T-helper 1 cell (primary cell): ENCODE data around the gene MANSC1.
"Not testable (repeated sequence)": the region's sequence is repeated elsewhere in the genome, so short reads cannot be mapped to it uniquely, and the experiment has no call there.

Experiments
- DNase-seq, 5 donors: peaks; one replicate each; pipeline ENCODE4 v3.0.0-alpha.2; 2012 to 2020

Gene MANSC1

DNA sequence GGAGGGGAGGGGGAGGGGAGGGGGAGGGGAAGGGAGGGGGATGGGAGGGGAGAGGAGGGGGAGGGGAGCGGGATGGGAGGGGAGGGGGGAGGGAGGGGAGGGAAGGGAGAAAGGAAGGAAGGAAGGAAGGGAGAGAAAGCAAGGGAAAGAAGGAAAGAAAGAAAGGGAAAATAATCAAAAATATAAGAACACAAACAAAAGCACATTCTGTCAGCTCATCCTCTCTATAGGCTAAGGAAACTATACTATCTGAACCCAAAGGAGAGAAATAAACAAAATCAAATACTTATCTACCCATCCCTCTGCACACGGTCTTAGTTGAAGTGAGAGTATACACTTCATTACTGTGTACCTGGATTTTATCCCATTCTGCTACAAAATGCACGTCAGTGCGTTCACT lies 26.9 kb downstream of the MANSC1 start:
- no peak for DNase-seq

DNA sequence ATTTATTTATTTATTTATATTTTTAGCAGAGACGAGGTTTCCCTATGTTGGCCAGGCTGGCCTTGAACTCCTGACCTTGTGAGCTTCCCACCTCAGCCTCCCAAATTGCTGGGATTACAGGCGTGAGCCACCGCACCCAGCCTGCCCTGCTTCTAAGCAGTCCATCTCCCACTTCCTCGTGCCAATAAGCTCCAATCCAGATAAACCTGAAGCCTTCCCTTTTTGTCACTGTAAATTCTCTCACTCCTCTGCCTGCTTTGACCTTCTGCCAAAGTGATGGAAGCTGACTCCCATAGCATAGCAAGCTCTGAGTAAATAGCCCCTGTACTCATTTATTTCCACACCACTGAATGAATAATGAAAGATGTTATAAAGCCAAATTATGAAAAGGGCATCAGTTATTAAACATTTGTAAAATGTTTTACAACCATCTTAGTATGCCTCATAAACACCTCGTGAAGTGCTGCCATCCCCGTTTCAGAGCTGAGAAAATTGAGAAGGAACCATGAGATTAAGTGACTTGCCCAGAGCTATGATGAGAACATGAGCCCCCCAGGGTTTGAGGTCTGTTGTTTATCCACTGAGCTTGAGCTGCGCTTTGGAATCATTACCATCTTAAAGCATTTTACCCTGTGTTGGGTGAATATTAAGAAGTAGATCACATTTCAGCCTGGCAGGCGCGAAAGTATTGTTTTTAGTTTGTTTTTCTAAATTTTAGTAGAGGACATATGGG lies 30.4 kb downstream of the MANSC1 start:
- DNase-seq: no peak

DNA sequence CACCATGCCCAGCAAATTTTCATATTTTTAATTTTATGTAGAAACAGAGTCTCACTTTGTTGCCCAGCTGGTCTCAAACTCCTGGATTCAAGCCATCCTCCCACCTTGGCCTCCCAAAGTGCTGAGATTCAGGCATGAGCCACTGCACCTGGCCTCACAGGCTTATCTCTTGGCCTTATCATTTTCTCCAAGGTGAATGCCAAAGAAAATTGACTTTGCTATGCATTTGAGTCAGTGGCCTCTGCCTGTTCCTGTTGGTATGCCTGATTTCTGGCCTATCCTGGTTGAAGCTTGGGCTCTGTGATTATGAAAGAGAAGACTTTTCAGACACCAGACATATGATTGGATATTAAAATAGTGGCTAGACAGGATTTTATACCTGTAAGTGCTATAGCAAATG lies 34.2 kb downstream of the MANSC1 start:
- no peak for DNase-seq

DNA sequence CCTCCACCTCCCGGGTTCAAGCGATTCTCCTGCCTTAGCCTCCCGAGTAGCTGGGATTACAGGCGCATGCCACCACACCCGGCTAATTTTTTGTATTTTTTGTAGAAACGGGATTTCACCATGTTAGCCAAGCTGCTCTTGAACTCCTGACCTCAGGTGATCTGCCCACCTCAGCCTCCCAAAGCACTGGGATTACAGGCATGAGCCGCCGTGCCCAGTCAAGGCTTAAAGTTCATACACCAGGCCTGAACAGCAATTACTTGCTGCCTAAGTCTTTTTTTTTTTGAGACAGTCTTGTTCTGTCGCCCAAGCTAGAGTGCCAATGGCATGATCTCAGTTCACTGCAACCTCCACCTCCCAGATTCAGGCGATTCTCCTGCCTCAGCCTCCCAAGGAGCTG lies 39.3 kb downstream of the MANSC1 start:
- not testable (repeated sequence) for DNase-seq

DNA sequence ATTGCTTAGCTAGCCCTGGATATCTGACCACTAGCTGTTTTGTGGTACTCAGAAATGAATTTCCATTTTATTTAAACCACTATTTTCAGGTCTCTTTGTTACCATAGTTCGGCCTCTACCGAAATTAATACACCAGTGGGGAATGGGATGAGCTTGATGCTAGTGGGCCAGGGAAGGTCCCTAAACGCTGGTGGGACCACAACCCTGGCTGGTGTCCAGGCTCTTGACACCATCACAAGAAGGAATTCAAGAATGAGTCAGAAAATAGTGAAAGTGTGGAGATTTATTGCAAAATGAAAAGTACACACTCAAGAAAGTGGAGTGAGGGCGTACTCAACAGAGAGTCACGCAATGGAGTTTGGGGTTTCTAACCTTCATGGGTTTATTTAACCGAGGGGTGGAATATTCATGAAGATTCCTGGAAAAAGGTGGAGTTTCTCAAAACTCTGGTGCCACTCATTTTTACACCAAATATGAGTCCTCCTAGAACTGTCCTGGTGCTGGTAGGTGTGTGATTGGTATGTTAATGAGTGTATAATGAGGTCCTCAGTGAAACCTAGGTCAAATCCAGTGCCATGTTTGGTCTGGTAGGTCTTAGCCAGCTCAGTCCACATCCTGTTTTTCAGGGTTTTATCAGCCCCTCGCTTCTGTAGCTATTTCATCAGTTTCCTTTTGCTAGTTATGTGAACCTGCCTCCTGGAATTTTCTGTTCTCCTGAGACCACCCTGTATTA lies 44.3 kb downstream of the MANSC1 start:
- peak in 1 of 5 donors; percentile 9 for DNase-seq

DNA sequence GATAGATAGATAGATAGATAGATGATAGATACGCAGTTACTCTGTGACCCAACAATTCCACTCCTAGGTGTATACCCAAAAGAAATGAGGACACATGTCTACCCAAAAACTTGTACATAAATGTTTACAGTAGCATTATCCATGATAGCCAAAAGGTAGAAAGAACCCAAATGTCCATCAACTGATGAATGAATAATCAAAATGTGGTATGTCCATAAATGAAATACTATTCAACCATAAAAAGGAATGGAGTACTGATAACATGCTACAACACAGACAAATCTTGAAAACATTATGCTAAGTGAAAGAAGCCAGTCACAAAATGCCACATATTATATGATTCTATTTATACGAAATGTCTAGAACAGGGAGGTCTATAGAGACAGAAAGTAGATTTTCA lies 47.1 kb downstream of the MANSC1 start:
- no peak for DNase-seq

DNA sequence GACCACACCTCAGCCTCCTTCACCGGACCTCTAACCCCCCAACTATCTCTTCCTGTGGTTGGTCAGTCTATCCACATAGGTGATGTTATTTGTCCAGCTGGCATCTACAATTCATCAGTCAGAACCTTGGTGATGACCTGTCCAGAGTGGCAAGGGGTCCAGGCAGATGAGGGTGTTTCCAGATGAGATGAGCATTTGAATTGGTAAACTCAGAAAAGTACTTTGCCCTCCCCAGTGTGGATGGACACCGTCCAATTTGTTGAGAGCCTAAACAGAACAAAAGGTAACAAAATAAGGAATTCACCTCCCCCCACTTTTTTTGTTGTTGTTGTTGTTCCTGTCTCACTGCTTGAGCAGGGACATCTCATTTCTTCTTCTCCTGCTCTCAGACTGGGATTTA lies 48.9 kb downstream of the MANSC1 start:
- no peak for DNase-seq

DNA sequence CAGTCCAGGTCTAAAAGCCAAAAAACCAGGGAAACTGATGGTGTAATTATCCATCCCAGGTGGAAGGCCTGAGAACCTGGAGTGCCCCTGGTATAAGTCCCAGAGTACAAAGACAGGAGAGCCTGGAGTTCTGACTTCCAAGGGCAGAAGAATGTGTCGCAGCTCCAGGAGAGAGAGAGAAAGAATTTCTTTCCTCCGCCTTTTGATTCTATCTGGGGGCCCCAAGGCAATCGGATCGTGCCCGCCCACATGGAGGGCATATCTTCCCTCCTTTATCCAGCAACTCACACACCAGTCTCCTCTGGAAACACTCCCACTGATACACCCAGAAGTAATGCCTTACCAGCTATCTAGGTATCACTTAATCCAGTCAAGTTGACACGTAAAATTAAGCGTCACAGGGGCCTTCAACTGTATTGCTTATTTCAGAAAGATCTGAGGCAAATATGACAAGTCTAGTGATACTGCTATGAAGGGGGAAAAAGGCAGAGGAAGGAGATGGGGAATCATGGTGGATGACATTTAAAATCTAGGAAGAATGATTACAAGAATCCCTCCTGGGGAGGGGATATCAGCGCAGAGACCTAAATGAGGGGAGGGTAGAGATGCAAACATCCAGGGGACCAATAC lies 52.7 kb downstream of the MANSC1 start:
- DNase-seq: no peak

DNA sequence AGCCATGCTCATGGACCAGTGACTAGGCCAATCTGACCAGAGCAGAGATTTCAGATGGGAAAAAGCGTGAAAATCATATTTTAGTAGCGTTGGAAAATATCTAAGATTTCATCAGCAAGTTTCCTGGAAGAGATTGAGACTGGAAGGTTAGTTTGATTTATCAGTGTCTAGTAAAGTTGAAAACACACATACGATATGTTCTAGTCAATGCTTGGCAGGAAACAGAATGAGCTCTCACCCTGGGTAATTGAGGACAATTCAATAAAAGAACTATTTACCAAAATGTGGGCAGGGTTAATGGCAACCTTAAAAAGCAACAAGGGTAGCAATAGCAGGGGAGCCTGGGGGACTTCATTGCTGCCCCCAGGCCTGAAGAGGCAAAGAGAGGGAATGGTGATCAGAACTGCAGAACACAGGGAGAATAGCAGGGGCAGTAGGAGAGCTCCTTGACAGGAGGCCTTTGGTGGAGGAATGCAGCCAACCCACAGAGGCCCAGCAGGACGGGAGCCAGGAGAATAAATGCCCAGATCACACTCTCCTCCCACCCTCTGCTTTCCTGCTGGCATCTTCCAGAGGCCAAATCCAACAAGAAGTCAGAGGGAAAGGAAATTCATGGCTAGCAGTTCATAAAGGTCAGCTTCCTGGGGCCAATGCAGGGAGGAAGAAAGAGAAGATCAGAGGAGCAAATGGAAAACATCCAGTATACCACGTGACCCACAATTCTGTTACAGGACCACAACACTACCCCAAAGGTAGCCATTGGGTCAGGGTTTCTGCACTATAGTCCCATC lies 55.6 kb downstream of the MANSC1 start:
- no peak for DNase-seq

DNA sequence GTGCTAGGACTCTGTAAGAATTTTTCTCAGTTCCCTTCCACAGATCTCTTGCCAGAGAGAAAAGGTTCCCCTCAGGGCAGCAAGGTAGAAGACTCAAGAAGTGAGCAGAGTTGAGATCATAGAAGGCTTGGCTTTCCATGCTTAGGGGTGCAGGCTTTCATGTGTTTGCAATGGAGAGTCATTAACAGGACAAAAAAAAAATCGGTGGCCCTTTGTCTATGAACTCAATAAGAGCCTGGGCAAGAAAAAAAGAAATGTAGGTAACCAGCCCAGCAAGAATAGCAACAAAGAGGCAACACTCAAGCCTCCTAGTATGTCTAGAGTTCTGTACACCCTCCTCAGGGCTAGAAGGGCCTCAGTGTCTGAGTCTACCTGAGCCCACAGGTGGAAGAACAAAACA lies 59.8 kb downstream of the MANSC1 start:
- DNase-seq: no peak

DNA sequence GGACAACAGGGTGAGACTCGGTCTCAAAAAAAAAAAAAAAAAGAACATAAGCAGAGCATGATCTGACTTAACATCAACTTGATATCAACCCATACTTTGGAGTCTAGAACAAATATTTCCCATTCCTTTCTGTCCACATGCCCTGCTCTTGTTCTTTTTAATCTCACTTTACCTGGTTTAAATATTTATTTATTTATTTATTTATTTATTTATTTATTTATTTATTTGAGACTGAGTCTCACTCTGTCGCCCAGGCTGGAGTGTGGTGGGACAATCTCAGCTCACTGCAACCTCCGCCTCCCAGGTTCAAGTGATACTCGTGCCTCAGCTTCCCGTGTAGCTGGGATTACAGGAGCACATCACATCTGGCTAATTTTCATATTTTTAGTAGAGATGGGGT lies 63.6 kb downstream of the MANSC1 start:
- no peak for DNase-seq

DNA sequence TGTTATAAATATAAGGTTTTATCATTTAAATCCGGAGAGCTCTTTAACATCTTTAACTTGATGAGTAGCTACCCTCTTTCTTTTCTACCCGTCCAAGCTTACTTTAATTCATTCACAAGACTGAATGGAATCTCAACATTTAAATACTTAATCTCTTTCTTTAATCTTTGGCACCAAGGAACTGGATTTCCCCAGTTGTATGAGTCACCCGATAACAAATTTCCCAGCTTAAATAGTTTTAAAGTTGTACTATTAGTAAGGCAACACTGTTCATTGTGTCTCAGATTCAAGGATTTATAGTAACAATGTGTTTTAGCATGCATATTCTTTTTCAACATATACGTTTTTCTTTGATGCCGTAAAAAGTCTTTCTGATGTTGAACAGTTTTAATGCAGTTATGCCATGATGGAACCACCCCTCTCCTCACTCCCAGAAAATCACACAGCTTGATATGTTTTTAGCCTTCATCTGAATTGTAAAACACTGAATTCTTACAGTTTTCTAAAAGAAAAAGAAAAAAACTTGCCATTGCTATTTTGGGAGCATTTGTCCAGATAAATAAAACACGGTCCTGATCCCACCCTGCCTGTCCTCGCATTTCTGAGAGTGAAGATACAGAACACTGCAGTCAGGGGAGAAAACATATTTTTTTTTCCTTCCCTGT lies 67.1 kb downstream of the MANSC1 start:
- no peak for DNase-seq

DNA sequence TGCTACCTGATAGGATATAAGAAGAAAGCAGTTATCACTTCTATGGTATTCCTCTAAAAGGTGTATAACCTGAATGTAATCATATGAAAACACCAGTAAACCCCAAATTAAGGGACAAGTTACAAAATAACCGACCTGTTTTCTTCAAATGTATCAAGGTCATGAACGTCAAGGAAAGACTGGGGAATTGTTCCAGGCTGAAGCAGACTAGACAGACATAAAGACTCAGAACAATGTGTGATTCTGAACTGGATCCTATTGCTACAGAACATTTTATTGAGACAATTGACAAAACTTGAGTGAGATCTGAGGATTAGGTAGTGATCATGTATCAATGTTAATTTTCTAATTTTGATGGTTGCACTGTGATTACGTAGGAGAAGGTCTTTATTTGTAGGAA lies 67.8 kb downstream of the MANSC1 start:
- DNase-seq: no peak

DNA sequence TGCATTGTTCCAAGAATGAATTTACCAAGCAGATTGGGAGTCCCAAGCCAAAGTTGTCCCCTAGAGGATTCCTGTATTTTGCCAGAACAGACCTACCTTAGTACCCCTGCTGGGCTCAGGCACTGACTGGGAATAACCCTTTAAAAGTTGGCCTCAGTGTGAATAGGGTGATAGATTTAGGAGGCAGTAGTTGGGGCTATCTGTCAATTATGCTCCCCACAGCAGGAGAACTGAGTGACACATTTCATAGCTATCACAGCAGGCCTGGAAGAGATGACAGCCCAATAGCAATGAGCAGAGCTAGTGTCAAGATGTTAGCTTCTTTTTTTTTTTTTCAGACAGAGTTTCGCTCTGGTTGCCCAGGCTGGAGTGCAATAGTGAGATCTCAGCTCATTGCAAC lies 68.9 kb downstream of the MANSC1 start:
- no peak for DNase-seq

DNA sequence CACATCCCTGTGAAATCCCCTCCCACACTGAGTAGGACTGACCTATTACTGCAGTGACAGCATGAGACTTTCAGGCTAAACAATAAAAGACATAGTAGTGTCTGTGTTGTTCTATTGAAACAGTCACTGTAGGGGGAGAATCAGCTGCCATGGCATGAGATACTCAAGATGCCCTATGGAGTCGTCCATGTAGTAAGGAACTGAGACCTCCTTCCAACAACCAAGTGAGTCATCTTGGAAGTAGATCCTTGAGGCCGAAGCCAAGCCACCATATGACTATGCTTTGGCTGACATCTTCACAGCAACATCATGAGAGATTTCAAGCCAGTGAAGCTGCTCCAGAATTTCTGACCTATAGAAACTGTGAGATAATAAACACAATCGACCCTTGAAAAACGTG lies 71.1 kb downstream of the MANSC1 start:
- no peak for DNase-seq
